Measurements from ENCODE around the gene ZBTB8A.

The ZBTB8A gene

GRCh38 chr1:32647308-32648134 lies 108.3 kb downstream of the ZBTB8A start:
- TF ChIP-seq CTCF (IDR thresholded peaks at IDR 0.05; ENCODE audit: insufficient read depth, low read length, missing control alignments), result no peak
- no peak overlapping the region for H3K4me3 ChIP-seq (ENCODE audit: low read depth, low read length)
- ChIA-PET CTCF (no interaction called here), POLR2A (no interaction called here)
- no peak for DNase-seq (ENCODE audit: low read depth, low spot score)

DNA sequence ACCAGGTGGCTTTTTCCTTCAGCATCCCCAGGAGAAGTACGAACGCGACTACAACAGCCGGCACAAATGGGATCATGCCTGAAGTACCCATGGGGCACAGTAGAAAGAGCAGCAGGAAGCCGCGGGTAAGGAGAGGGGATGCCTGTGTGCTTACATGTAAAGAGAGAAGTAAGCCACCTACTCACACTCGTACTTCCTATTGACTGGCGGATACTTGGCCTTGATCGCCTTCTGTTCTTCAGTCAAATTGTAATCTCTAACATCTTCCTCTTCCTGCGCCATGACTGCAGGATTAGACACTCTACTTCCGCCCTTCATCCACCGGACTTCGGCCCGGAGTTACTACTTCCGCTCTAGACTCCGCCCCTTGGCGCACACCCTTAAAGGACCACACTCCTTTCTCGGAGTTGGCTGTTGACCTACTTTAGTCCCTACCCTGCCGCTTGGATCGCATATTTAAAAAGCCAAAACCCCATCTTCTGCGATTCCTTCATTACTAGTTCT lies 111.1 kb downstream of the ZBTB8A start, which contains the start of gene ZBTB8OS:
TSS of gene ZBTB8OS (minus strand) at position 303 of the 504 bp plus-strand sequence. CDS start at position 282, 21 bp downstream.
- H3K4me3 ChIP-seq (ENCODE audit: low read depth, low read length), result peak within 1 kb of the TSS; percentile 76
- POLR2A ChIA-PET, result interaction anchor here (0.8 to 1.4 kb wide), 8 partner anchors 11 to 256 kb away, joined by 3 to 10 read pairs (median 4); partner anchors contain the start of genes BSDC1 and SYNC
- peak; percentile 56 for DNase-seq (ENCODE audit: low read depth, low spot score)
- CTCF ChIA-PET, result interaction anchor here (1.0 kb wide), 3 partner anchors 10 to 21 kb away, joined by 3 to 4 read pairs (median 3); no protein-coding TSS in a partner anchor
- no peak for TF ChIP-seq CTCF (IDR thresholded peaks at IDR 0.05; ENCODE audit: insufficient read depth, low read length, missing control alignments)

- peak within 1 kb of the TSS; percentile 76 for H3K4me3 ChIP-seq (ENCODE audit: low read depth, low read length)
- DNase-seq (ENCODE audit: low read depth, low spot score), result peak; percentile 73
- TF ChIP-seq CTCF (IDR thresholded peaks at IDR 0.05; ENCODE audit: insufficient read depth, low read length, missing control alignments), result no peak
- CTCF ChIA-PET, result interaction anchor here (0.8 to 1.0 kb wide), 4 partner anchors 9 to 131 kb away, joined by 3 to 4 read pairs (median 4); no protein-coding TSS in a partner anchor
- POLR2A ChIA-PET, result interaction anchor here (0.8 to 1.4 kb wide), 9 partner anchors 11 to 257 kb away, joined by 3 to 10 read pairs (median 4); partner anchors contain the start of genes BSDC1 and SYNC
Measured at GRCh38 chr1:32650752-32651460, 111.7 kb downstream of the ZBTB8A start, which contains the start of gene RBBP4. Gene RBBP4 (plus strand): TSS chr1:32651208. CDS start chr1:32651307, 99 bp downstream.

GRCh38 chr1:32651461-32652073 lies 112.3 kb downstream of the ZBTB8A start:
- DNase-seq (ENCODE audit: low read depth, low spot score), result no peak
- CTCF ChIA-PET, result interaction anchor here (0.8 to 1.0 kb wide), 3 partner anchors 9 to 131 kb away, joined by 3 to 4 read pairs (median 4); no protein-coding TSS in a partner anchor
- no peak for TF ChIP-seq CTCF (IDR thresholded peaks at IDR 0.05; ENCODE audit: insufficient read depth, low read length, missing control alignments)
- peak overlapping the region; percentile 63 for H3K4me3 ChIP-seq (ENCODE audit: low read depth, low read length)
- POLR2A ChIA-PET, result interaction anchor here (0.8 to 1.4 kb wide), 8 partner anchors 12 to 257 kb away, joined by 3 to 10 read pairs (median 4); partner anchors contain the start of genes BSDC1 and SYNC

- H3K4me3 ChIP-seq (ENCODE audit: low read depth, low read length), result peak overlapping the region; percentile 63
- no peak for DNase-seq (ENCODE audit: low read depth, low spot score)
- ChIA-PET POLR2A (no interaction called here), CTCF (no interaction called here)
- TF ChIP-seq CTCF (IDR thresholded peaks at IDR 0.05; ENCODE audit: insufficient read depth, low read length, missing control alignments), result no peak
Measured at GRCh38 chr1:32652244-32652962, 113.2 kb downstream of the ZBTB8A start.
